HepG2 (cell line): Measurements from ENCODE around the gene DPH2. TPM values are rescaled to one million over a fixed set of nuclear protein-coding genes. Genes with fewer than 3 reads are reported as not detected.

ENCODE experiments used
- HOXA7 ChIP-seq: sonication (generic); formaldehyde crosslinking; IDR thresholded peaks from 2 replicates; pipeline ENCODE4 v1.8.1; 2022; ENCODE audit warnings: mild to moderate bottlenecking, missing genetic modification reagents, moderate library complexity
- IRX3 ChIP-seq: sonication (generic); formaldehyde crosslinking; IDR thresholded peaks from 2 replicates; pipeline ENCODE4 v1.8.1; 2023; ENCODE audit warnings: mild to moderate bottlenecking, low read depth, missing genetic modification reagents, borderline replicate concordance
- NFE2L2 ChIP-seq: fragments of 150-350 bp; IDR thresholded peaks from 2 replicates; pipeline ENCODE4 v1.6.1; 2014; ENCODE audit warnings: low read length
- NFYB ChIP-seq: sonication (generic); formaldehyde crosslinking; IDR thresholded peaks from 2 replicates; pipeline ENCODE4 v1.4.0; 2020; ENCODE audit warnings: missing genetic modification reagents
- SRSF9 ChIP-seq: fragments of 200-400 bp; formaldehyde crosslinking; IDR thresholded peaks from 2 replicates; pipeline ENCODE4 v1.6.1; 2018; ENCODE audit warnings: borderline replicate concordance, mild to moderate bottlenecking, low read depth, low read length; ENCODE audit not compliant: insufficient read depth, poor library complexity, severe bottlenecking
- ZNF17 ChIP-seq: sonication (generic); formaldehyde crosslinking; IDR thresholded peaks from 2 replicates; pipeline ENCODE4 v1.5.0; 2020; ENCODE audit warnings: mild to moderate bottlenecking, missing genetic modification reagents
- ZNF260 ChIP-seq: sonication (generic); formaldehyde crosslinking; IDR thresholded peaks from 2 replicates; pipeline ENCODE4 v1.4.0; 2020; ENCODE audit warnings: missing genetic modification reagents, low read depth, mild to moderate bottlenecking, borderline replicate concordance
- ZNF558 ChIP-seq: sonication (generic); formaldehyde crosslinking; IDR thresholded peaks from 2 replicates; pipeline ENCODE4 v1.9.0; 2022; ENCODE audit warnings: mild to moderate bottlenecking, missing genetic modification reagents, borderline replicate concordance
- ZNF577 ChIP-seq: sonication (generic); formaldehyde crosslinking; IDR thresholded peaks from 2 replicates; pipeline ENCODE4 v1.4.0; 2020; ENCODE audit warnings: mild to moderate bottlenecking, low read depth, missing genetic modification reagents, borderline replicate concordance
- ZNF724P ChIP-seq: sonication (generic); formaldehyde crosslinking; IDR thresholded peaks from 2 replicates; pipeline ENCODE4 v1.8.0; 2022; ENCODE audit warnings: missing genetic modification reagents, borderline replicate concordance
- ZNF788 ChIP-seq: sonication (generic); formaldehyde crosslinking; IDR thresholded peaks from 2 replicates; pipeline ENCODE4 v1.5.0; 2020; ENCODE audit warnings: mild to moderate bottlenecking, missing genetic modification reagents, borderline replicate concordance
- ZSCAN9 ChIP-seq: IDR thresholded peaks from 2 replicates; pipeline ENCODE4 v1.6.1; 2016; ENCODE audit warnings: borderline replicate concordance
- polyA plus RNA-seq, 8 experiments: library from polyadenylated mRNA; depleted of rRNA in 3 of 8; stranded (reverse) in 7 of 8; unstranded in 1 of 8; fragments of >200 nt; fragmentation: Illumina TruSeq in 4 of 8; extraction: Trizol in 4 of 8; gene quantifications; 2 replicates each; pipeline versions ENCODE4 v1.2.1 to v1.2.3, GENCODE V29; 2011 to 2016; ENCODE audit warnings: low read depth in 4 of 8, missing spikeins in 1 of 8, mixed read lengths in 1 of 8; ENCODE audit not compliant: insufficient read depth in 1 of 8
- total RNA-seq, 5 experiments: library from RNA; depleted of rRNA; stranded (reverse); fragments of >200 nt; fragmentation: Illumina TruSeq; extraction: Trizol; gene quantifications; 2 replicates each; pipeline ENCODE4 v1.2.3, GENCODE V29; 2016; ENCODE audit warnings: low read depth in 1 of 5
- TF ChIP-seq, protein P1 (sequence below): sonication (generic); formaldehyde crosslinking; IDR thresholded peaks from 2 replicates; pipeline ENCODE4 v1.4.0; 2020; ENCODE audit warnings: missing genetic modification reagents
- TF ChIP-seq, protein P2 (sequence below): sonication (generic); formaldehyde crosslinking; IDR thresholded peaks from 2 replicates; pipeline ENCODE4 v1.5.0; 2020; ENCODE audit warnings: mild to moderate bottlenecking, missing genetic modification reagents
- TF ChIP-seq, protein P3 (sequence below): sonication (generic); formaldehyde crosslinking; IDR thresholded peaks from 2 replicates; pipeline ENCODE4 v1.8.1; 2023; ENCODE audit warnings: mild to moderate bottlenecking, moderate library complexity, missing genetic modification reagents
- TF ChIP-seq, protein P4 (sequence below): sonication (generic); formaldehyde crosslinking; IDR thresholded peaks from 2 replicates; pipeline ENCODE4 v1.4.0; 2020; ENCODE audit warnings: mild to moderate bottlenecking, missing genetic modification reagents
- TF ChIP-seq, protein P5 (sequence below): sonication (generic); formaldehyde crosslinking; IDR thresholded peaks from 2 replicates; pipeline ENCODE4 v1.5.0; 2020; ENCODE audit warnings: mild to moderate bottlenecking, missing genetic modification reagents, borderline replicate concordance

The DPH2 gene
- total and polyA plus RNA-seq, 2 of the 13 experiments (the other 11 are each of a cell fraction or from before 2014, with no cell fraction given): 32.2 to 38.3 TPM

DNA sequence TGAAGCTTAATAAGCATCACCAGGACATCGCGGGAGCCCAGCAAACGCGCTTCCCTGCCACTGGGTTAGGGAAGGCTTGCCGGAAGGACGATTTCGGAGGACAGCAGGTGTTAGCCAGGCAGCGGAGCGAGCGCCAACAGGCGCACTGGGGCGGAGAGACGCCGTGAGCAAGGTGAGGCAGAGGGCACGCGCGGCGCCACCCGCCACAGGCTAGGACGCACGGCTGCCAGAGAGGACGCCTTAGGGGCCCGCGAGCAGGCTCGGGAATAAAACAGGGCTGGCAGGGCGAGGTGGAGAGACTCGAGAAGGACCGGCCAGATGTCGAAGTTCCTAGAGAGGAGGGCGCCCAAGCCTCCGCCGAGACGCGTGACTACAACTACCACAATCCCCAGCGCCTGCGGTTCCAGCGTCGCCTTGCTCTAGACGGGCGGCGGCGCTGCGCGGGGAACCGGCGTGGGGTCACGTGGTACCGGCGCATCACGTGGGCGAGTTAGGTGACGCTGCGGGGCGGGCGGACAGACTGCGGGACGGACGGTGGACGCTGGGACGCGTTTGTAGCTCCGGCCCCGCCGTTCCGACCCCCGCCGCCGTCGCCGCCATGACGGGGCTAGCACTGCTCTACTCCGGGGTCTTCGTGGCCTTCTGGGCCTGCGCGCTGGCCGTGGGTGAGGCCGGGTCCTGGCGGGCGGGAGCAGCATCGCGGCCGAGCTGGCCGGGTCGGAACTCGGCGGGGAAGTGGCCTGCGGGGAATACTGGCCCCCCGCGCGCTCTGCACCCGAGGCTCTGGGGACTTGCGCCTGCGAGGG is 4.8 kb downstream of the DPH2 start, which contains the start of gene ATP6V0B (continued):
- TF ChIP-seq ZNF788 (CRISPR knock-in tag): peak; percentile 55; the same call in 1 of the 2 replicates
- TF ChIP-seq ZNF17: no peak
- TF ChIP-seq ZNF558 (CRISPR knock-in tag): 0 out of 2 replicates have a peak, but pooled peaks have one; percentile 58
- no peak for TF ChIP-seq ZNF577
- peak; percentile 67 for TF ChIP-seq NFYB
- no peak for TF ChIP-seq SRSF9
- TF ChIP-seq, protein P1, sequence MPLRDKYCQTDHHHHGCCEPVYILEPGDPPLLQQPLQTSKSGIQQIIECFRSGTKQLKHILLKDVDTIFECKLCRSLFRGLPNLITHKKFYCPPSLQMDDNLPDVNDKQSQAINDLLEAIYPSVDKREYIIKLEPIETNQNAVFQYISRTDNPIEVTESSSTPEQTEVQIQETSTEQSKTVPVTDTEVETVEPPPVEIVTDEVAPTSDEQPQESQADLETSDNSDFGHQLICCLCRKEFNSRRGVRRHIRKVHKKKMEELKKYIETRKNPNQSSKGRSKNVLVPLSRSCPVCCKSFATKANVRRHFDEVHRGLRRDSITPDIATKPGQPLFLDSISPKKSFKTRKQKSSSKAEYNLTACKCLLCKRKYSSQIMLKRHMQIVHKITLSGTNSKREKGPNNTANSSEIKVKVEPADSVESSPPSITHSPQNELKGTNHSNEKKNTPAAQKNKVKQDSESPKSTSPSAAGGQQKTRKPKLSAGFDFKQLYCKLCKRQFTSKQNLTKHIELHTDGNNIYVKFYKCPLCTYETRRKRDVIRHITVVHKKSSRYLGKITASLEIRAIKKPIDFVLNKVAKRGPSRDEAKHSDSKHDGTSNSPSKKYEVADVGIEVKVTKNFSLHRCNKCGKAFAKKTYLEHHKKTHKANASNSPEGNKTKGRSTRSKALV (CRISPR knock-in tag): no peak
- no peak; the same call in 1 of the 2 replicates for TF ChIP-seq ZSCAN9 (CRISPR knock-in tag)
- TF ChIP-seq, protein P2, sequence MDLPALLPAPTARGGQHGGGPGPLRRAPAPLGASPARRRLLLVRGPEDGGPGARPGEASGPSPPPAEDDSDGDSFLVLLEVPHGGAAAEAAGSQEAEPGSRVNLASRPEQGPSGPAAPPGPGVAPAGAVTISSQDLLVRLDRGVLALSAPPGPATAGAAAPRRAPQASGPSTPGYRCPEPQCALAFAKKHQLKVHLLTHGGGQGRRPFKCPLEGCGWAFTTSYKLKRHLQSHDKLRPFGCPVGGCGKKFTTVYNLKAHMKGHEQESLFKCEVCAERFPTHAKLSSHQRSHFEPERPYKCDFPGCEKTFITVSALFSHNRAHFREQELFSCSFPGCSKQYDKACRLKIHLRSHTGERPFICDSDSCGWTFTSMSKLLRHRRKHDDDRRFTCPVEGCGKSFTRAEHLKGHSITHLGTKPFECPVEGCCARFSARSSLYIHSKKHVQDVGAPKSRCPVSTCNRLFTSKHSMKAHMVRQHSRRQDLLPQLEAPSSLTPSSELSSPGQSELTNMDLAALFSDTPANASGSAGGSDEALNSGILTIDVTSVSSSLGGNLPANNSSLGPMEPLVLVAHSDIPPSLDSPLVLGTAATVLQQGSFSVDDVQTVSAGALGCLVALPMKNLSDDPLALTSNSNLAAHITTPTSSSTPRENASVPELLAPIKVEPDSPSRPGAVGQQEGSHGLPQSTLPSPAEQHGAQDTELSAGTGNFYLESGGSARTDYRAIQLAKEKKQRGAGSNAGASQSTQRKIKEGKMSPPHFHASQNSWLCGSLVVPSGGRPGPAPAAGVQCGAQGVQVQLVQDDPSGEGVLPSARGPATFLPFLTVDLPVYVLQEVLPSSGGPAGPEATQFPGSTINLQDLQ (CRISPR knock-in tag): peak; percentile 86
- TF ChIP-seq ZNF724P (CRISPR knock-in tag): no peak
- TF ChIP-seq, protein P3, sequence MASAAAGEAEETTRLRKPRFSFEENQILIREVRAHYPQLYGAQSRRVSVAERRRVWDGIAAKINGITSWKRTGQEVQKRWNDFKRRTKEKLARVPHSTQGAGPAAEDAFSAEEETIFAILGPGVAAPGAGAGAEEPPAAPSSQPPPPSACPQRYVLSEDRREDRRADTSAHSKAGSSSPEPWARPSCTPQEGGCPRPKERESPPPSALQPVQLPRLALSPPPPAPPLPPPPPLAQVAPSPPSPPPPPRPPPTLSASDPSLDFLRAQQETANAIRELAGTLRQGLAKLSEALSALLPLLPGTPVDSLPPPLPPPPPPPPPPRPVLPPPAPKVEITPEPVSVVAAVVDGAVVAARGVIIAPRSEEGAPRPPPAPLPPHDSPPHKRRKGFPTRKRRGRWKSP (CRISPR knock-in tag): peak; percentile 78
- TF ChIP-seq, protein P4, sequence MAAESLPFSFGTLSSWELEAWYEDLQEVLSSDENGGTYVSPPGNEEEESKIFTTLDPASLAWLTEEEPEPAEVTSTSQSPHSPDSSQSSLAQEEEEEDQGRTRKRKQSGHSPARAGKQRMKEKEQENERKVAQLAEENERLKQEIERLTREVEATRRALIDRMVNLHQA (CRISPR knock-in tag): no peak
- TF ChIP-seq ZNF260 (CRISPR knock-in tag): no peak
- TF ChIP-seq, protein P5, sequence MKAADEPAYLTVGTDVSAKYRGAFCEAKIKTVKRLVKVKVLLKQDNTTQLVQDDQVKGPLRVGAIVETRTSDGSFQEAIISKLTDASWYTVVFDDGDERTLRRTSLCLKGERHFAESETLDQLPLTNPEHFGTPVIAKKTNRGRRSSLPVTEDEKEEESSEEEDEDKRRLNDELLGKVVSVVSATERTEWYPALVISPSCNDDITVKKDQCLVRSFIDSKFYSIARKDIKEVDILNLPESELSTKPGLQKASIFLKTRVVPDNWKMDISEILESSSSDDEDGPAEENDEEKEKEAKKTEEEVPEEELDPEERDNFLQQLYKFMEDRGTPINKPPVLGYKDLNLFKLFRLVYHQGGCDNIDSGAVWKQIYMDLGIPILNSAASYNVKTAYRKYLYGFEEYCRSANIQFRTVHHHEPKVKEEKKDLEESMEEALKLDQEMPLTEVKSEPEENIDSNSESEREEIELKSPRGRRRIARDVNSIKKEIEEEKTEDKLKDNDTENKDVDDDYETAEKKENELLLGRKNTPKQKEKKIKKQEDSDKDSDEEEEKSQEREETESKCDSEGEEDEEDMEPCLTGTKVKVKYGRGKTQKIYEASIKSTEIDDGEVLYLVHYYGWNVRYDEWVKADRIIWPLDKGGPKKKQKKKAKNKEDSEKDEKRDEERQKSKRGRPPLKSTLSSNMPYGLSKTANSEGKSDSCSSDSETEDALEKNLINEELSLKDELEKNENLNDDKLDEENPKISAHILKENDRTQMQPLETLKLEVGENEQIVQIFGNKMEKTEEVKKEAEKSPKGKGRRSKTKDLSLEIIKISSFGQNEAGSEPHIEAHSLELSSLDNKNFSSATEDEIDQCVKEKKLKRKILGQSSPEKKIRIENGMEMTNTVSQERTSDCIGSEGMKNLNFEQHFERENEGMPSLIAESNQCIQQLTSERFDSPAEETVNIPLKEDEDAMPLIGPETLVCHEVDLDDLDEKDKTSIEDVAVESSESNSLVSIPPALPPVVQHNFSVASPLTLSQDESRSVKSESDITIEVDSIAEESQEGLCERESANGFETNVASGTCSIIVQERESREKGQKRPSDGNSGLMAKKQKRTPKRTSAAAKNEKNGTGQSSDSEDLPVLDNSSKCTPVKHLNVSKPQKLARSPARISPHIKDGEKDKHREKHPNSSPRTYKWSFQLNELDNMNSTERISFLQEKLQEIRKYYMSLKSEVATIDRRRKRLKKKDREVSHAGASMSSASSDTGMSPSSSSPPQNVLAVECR: peak; percentile 95
- TF ChIP-seq NFE2L2: no peak
- TF ChIP-seq HOXA7 (CRISPR knock-in tag): no peak; the same call in 1 of the 2 replicates
- peak; percentile 80; the same call in 1 of the 2 replicates for TF ChIP-seq IRX3
